Adipocyte (in vitro differentiated cells): ENCODE results near the gene MADD.
A peak's percentile ranks its signal among the peaks of the same experiment; 100 is the strongest.

Source experiments
- DNase-seq: peaks from one replicate; pipeline ENCODE4 v3.0.0-alpha.2; 2015; ENCODE audit warnings: low read depth
- H3K27me3 ChIP-seq: replicated peaks from 2 replicates; pipeline ENCODE4 v1.7.0; 2013; ENCODE audit warnings: mild to moderate bottlenecking, low read length, moderate library complexity; ENCODE audit not compliant: control insufficient read depth, insufficient read depth
- H3K36me3 ChIP-seq: 2 replicates; pipeline ENCODE4 v1.7.0; 2013; ENCODE audit warnings: low read length, mild to moderate bottlenecking, moderate library complexity; ENCODE audit not compliant: control insufficient read depth, insufficient read depth, severe bottlenecking
- H3K4me1 ChIP-seq: 2 replicates; pipeline ENCODE4 v1.7.0; 2013; ENCODE audit warnings: mild to moderate bottlenecking, low read length, moderate library complexity; ENCODE audit not compliant: control insufficient read depth, insufficient read depth
- H3K4me3 ChIP-seq: 2 replicates; pipeline ENCODE4 v1.7.0; 2013; ENCODE audit warnings: mild to moderate bottlenecking, low read length, moderate library complexity
- H3K9ac ChIP-seq: 2 replicates; pipeline ENCODE4 v1.7.0; 2013; ENCODE audit warnings: mild to moderate bottlenecking, low read length, moderate library complexity
- H3K9me3 ChIP-seq: 2 replicates; pipeline ENCODE4 v1.7.0; 2013; ENCODE audit warnings: mild to moderate bottlenecking, low read length, moderate library complexity; ENCODE audit not compliant: control insufficient read depth

The MADD gene

GRCh38 chr11:47327025-47327424, 57.1 kb downstream of the MADD start:
- H3K4me1 ChIP-seq, result no peaks in the 10 kb centered on the region
- H3K9me3 ChIP-seq, result no peaks in the 10 kb centered on the region
- no peak for DNase-seq
- H3K4me3 ChIP-seq, result no peak overlapping the region
- peaks cover 7% of the 10 kb centered on the region for H3K36me3 ChIP-seq
- H3K9ac ChIP-seq, result no peak overlapping the region
- no peaks in the 10 kb centered on the region for H3K27me3 ChIP-seq

- no peaks in the 10 kb centered on the region for H3K4me1 ChIP-seq
- no peak overlapping the region for H3K4me3 ChIP-seq
- H3K9ac ChIP-seq, result no peak overlapping the region
- no peak for DNase-seq
- no peaks in the 10 kb centered on the region for H3K9me3 ChIP-seq
- H3K36me3 ChIP-seq, result no peaks in the 10 kb centered on the region
- H3K27me3 ChIP-seq, result no peaks in the 10 kb centered on the region
These were observed 58.0 kb downstream of the MADD start for GRCh38 chr11:47327949-47328348.

- no peak for DNase-seq
- no peak overlapping the region for H3K9ac ChIP-seq
- H3K4me1 ChIP-seq, result no peaks in the 10 kb centered on the region
- no peaks in the 10 kb centered on the region for H3K36me3 ChIP-seq
- H3K27me3 ChIP-seq, result no peaks in the 10 kb centered on the region
- no peak overlapping the region for H3K4me3 ChIP-seq
- H3K9me3 ChIP-seq, result no peaks in the 10 kb centered on the region
These were observed 58.8 kb downstream of the MADD start for GRCh38 chr11:47328449-47329390.

- H3K9me3 ChIP-seq, result no peaks in the 10 kb centered on the region
- no peaks in the 10 kb centered on the region for H3K4me1 ChIP-seq
- no peaks in the 10 kb centered on the region for H3K27me3 ChIP-seq
- no peak overlapping the region for H3K4me3 ChIP-seq
- H3K36me3 ChIP-seq, result no peaks in the 10 kb centered on the region
- peak; percentile 2 for DNase-seq
- H3K9ac ChIP-seq, result no peak overlapping the region
These were observed 59.6 kb downstream of the MADD start for GRCh38 chr11:47329431-47329986.

GRCh38 chr11:47329987-47330931, 60.3 kb downstream of the MADD start:
- peak; percentile 47 for DNase-seq
- no peaks in the 10 kb centered on the region for H3K36me3 ChIP-seq
- no peaks in the 10 kb centered on the region for H3K4me1 ChIP-seq
- no peak overlapping the region for H3K4me3 ChIP-seq
- no peaks in the 10 kb centered on the region for H3K27me3 ChIP-seq
- H3K9me3 ChIP-seq, result no peaks in the 10 kb centered on the region
- no peak overlapping the region for H3K9ac ChIP-seq

- no peak for DNase-seq
- Histone ChIP-seq H3K4me1 (no peaks in the 10 kb centered on the region), H3K27me3 (no peaks in the 10 kb centered on the region), H3K36me3 (no peaks in the 10 kb centered on the region), H3K4me3 (no peak overlapping the region), H3K9me3 (no peaks in the 10 kb centered on the region), H3K9ac (no peak overlapping the region)
These were observed 61.7 kb downstream of the MADD start for GRCh38 chr11:47331454-47332302.

GRCh38 chr11:47332303-47332711, 62.4 kb downstream of the MADD start:
- H3K4me1 ChIP-seq, result no peaks in the 10 kb centered on the region
- H3K27me3 ChIP-seq, result peaks cover 4% of the 10 kb centered on the region
- no peak for DNase-seq
- H3K9ac ChIP-seq, result no peak overlapping the region
- no peak overlapping the region for H3K4me3 ChIP-seq
- no peaks in the 10 kb centered on the region for H3K36me3 ChIP-seq
- no peaks in the 10 kb centered on the region for H3K9me3 ChIP-seq

GRCh38 chr11:47332791-47333525, 63.0 kb downstream of the MADD start:
- no peaks in the 10 kb centered on the region for H3K4me1 ChIP-seq
- no peaks in the 10 kb centered on the region for H3K36me3 ChIP-seq
- no peak overlapping the region for H3K9ac ChIP-seq
- H3K9me3 ChIP-seq, result no peaks in the 10 kb centered on the region
- no peak overlapping the region for H3K4me3 ChIP-seq
- H3K27me3 ChIP-seq, result peaks cover 4% of the 10 kb centered on the region
- DNase-seq, result no peak

- no peaks in the 10 kb centered on the region for H3K36me3 ChIP-seq
- no peak overlapping the region for H3K4me3 ChIP-seq
- no peak for DNase-seq
- no peaks in the 10 kb centered on the region for H3K4me1 ChIP-seq
- no peak overlapping the region for H3K9ac ChIP-seq
- no peaks in the 10 kb centered on the region for H3K9me3 ChIP-seq
- peaks cover 7% of the 10 kb centered on the region for H3K27me3 ChIP-seq
These were observed 63.6 kb downstream of the MADD start for GRCh38 chr11:47333526-47333845.

- no peaks in the 10 kb centered on the region for H3K36me3 ChIP-seq
- no peaks in the 10 kb centered on the region for H3K4me1 ChIP-seq
- H3K27me3 ChIP-seq, result peaks cover 7% of the 10 kb centered on the region
- H3K9ac ChIP-seq, result no peak overlapping the region
- no peak overlapping the region for H3K4me3 ChIP-seq
- H3K9me3 ChIP-seq, result no peaks in the 10 kb centered on the region
- DNase-seq, result no peak
These were observed 64.0 kb downstream of the MADD start for GRCh38 chr11:47333886-47334443.
